Vagina (tissue), 2 donors: Measurements from ENCODE around the gene SEPTIN2. TPM values are rescaled to one million over a fixed set of nuclear protein-coding genes. Genes with fewer than 3 reads are reported as not detected.
"Not testable (repeated sequence)": the region's sequence is repeated elsewhere in the genome, so short reads cannot be mapped to it uniquely, and the experiment has no call there.

ENCODE experiments used
- DNase-seq, 2 donors: peaks; one replicate each; pipeline ENCODE4 v3.0.0-alpha.2; 2017; ENCODE audit errors: extremely low spot score in 2 of 2
- H3K27ac ChIP-seq: fragments of 200-600 bp; sonication (generic); one replicate; pipeline ENCODE4 v1.5.1; 2019
- H3K27me3 ChIP-seq: fragments of 200-600 bp; sonication (generic); one replicate; pipeline ENCODE4 v1.5.1; 2019
- H3K36me3 ChIP-seq, 2 donors: fragments of 200-600 bp; sonication (generic); one replicate each; pipeline ENCODE4 v1.5.1; 2017 to 2019
- H3K4me1 ChIP-seq: fragments of 200-600 bp; sonication (generic); one replicate; pipeline ENCODE4 v1.5.1; 2019
- H3K4me3 ChIP-seq, 2 donors: fragments of 200-600 bp; sonication (generic); 1 replicate in 1 of 2; 2 replicates in 1 of 2; pipeline ENCODE4 v1.5.1; 2016 to 2019
- H3K9me3 ChIP-seq: fragments of 200-600 bp; sonication (generic); one replicate; pipeline ENCODE4 v1.5.1; 2019
- POLR2A ChIP-seq, 2 donors: fragments of 450-650 bp; IDR thresholded peaks; one replicate each; pipeline ENCODE4 v1.6.1; 2017; ENCODE audit warnings: antibody characterized with exemption in 2 of 2, mild to moderate bottlenecking in 2 of 2, moderate library complexity in 2 of 2
- POLR2AphosphoS5 ChIP-seq, 2 donors: sonication (generic); formaldehyde crosslinking; IDR thresholded peaks; one replicate each; pipeline ENCODE4 v1.9.0; 2017; ENCODE audit warnings: antibody characterized with exemption in 2 of 2, mild to moderate bottlenecking in 2 of 2, low read depth in 1 of 2; ENCODE audit not compliant: insufficient read depth in 1 of 2
- intact Hi-C: fragments of 100-400 bp; cut with DNase I; formaldehyde crosslinking; loops from one replicate; pipeline ENCODE4 v1.15.1; 2023
- total RNA-seq: library from RNA; depleted of rRNA; stranded (reverse); fragments of >200 nt; gene quantifications from one replicate; pipeline ENCODE4 v1.2.3, GENCODE V29; 2016
- TF ChIP-seq, protein P1 (sequence below), 3 experiments: fragments of 450-650 bp in 2 of 3; fragments of 200-600 bp in 1 of 3; sonication (generic) in 1 of 3; IDR thresholded peaks; one replicate each; pipeline ENCODE4 v1.5.1; 2017 to 2019; ENCODE audit warnings: antibody characterized with exemption in 3 of 3, mild to moderate bottlenecking in 2 of 3, moderate library complexity in 2 of 3

The SEPTIN2 gene
- total RNA-seq, 1 donor from 2014 or later = 198 TPM

DNA sequence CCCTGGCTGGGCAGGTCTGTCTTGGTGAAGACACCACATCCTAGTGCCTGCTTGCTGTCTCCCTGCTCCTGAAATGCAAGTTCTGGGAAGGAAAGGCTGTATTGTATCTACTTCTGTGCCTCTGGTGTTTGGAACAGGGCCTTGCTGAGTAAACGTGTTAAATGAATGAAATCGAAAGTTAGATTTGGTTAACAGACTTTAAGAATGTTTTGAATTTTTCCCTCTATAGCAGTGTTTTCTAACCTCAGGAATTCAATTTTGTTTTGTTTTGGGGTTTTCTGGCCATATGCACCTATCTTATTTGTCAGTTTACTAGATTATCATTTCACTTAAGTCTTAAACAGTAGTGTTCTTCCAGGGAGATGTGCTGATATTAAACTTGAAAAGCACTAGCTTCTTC, 61.1 kb downstream of the SEPTIN2 start:
- H3K4me1 ChIP-seq = peaks cover 53% of the 10 kb centered on the region
- no peak overlapping the region for H3K4me3 ChIP-seq
- no peak overlapping the region for H3K27ac ChIP-seq
- no peaks in the 10 kb centered on the region for H3K27me3 ChIP-seq
- no peaks in the 10 kb centered on the region for H3K9me3 ChIP-seq
- no peak for DNase-seq
- TF ChIP-seq POLR2A (IDR thresholded peaks at IDR 0.05) (no peak), POLR2AphosphoS5 (IDR thresholded peaks at IDR 0.05; ENCODE audit: insufficient read depth in 1 of 2, low read depth in 1 of 2) (no peak)
- TF ChIP-seq, protein P1, sequence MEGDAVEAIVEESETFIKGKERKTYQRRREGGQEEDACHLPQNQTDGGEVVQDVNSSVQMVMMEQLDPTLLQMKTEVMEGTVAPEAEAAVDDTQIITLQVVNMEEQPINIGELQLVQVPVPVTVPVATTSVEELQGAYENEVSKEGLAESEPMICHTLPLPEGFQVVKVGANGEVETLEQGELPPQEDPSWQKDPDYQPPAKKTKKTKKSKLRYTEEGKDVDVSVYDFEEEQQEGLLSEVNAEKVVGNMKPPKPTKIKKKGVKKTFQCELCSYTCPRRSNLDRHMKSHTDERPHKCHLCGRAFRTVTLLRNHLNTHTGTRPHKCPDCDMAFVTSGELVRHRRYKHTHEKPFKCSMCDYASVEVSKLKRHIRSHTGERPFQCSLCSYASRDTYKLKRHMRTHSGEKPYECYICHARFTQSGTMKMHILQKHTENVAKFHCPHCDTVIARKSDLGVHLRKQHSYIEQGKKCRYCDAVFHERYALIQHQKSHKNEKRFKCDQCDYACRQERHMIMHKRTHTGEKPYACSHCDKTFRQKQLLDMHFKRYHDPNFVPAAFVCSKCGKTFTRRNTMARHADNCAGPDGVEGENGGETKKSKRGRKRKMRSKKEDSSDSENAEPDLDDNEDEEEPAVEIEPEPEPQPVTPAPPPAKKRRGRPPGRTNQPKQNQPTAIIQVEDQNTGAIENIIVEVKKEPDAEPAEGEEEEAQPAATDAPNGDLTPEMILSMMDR (IDR thresholded peaks at IDR 0.05) = no peak
- peaks cover 0 to 14% of the 10 kb centered on the region in 2 donors for H3K36me3 ChIP-seq
- intact Hi-C loops = no loop called here

DNA sequence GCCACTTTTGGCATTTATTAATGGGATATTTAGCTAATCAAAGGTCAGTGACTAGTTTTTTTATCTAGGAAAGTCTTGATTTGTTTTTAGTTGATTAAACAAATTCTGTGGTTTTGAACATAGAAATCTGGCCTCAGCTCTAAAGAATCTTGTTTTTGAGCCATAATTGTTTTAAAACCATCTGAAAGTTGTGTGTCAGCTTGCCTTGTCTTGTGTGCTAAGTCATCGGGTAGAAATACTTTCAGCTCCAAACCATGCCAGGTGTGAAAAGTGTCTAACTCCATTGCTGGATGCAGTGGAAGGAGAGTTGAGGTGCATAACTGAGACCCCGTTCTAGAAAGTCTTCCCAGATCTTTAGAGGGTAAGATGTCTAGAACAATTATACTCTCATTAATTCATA, 63.1 kb downstream of the SEPTIN2 start:
- TF ChIP-seq POLR2A (IDR thresholded peaks at IDR 0.05) = no peak
- TF ChIP-seq, protein P1 (IDR thresholded peaks at IDR 0.05) = no peak
- TF ChIP-seq POLR2AphosphoS5 (IDR thresholded peaks at IDR 0.05; ENCODE audit: insufficient read depth in 1 of 2, low read depth in 1 of 2) = no peak
- DNase-seq = no peak
- Histone ChIP-seq H3K4me1 (peaks cover 49% of the 10 kb centered on the region), H3K27me3 (no peaks in the 10 kb centered on the region), H3K36me3 (peaks cover 0 to 14% of the 10 kb centered on the region in 2 donors), H3K9me3 (no peaks in the 10 kb centered on the region), H3K27ac (peak overlapping the region; percentile 16), H3K4me3 (no peak overlapping the region)
- intact Hi-C loops = no loop called here

DNA sequence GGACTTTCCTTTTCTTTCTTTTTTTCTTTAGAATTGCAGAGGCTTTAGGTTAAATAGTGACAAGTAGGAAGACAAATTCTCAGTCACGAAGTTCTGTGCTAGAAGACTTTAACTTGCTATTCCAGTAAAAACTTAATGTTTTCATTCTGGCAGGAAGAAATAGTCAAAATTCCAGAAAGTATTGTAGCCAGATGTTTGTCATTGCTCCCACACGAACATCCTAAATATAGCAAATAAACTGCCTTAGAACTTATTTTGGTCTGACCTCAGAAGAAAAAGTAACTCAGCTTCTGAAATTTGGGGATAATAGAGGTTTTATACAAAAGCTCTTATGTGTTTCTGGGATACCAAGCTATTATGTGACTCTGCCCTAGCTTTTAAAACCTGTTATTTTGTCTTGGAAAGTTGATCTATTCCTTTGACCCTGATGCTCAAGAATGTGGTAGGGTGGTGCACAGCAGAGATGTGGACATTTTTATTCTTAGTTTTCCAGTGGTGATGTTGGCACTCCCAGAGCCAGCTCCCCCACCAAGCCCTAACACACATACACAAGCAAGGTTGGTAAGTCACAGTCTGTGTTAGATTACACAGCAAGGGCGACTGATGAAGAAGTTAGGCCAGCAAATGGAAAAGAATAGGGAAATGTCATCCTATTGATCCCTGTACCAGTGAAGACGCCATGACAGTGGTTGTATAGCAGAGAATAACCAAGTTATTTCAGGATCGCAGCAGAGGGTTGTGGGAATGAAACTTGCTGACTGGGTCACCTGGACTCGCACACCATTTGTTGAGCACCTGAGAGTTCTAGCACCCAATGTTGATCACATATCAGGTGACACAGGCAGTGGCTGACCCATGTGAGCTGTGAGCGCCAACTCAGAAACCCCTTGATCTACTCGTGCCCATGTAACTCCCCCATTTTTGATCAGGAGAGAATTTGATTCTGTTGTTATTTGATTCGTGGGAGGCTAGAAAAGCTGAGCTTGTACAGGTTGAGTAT, 64.1 kb downstream of the SEPTIN2 start:
- H3K9me3 ChIP-seq = no peaks in the 10 kb centered on the region
- H3K27me3 ChIP-seq = no peaks in the 10 kb centered on the region
- TF ChIP-seq POLR2AphosphoS5 (IDR thresholded peaks at IDR 0.05; ENCODE audit: insufficient read depth in 1 of 2, low read depth in 1 of 2) = no peak
- TF ChIP-seq, protein P1 (IDR thresholded peaks at IDR 0.05) = no peak
- no peak for TF ChIP-seq POLR2A (IDR thresholded peaks at IDR 0.05)
- no peak overlapping the region for H3K4me3 ChIP-seq
- intact Hi-C loops = no loop called here
- peaks cover 0 to 7% of the 10 kb centered on the region in 2 donors for H3K36me3 ChIP-seq
- H3K27ac ChIP-seq = peak overlapping the region; percentile 61
- DNase-seq = no peak
- peaks cover 39% of the 10 kb centered on the region for H3K4me1 ChIP-seq

DNA sequence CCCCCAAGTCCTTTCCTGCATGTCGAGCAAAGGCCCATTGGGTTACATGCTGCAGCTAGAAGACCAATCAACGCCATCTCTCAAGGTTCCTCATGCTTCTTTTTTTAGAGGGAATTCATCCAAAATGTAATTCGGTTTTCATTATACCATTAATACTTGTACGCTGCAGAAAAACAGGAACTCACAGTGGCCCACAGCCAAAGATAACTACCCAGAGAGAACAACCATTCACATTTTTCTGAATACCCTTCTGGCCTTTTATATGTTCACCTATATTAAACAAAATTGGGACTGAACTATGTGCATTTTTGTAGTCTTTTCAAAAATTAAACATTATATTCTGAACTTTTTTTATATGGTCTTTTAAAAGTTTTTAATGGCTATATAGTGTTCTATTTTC, 66.1 kb downstream of the SEPTIN2 start:
- no peak for TF ChIP-seq POLR2A (IDR thresholded peaks at IDR 0.05)
- TF ChIP-seq POLR2AphosphoS5 (IDR thresholded peaks at IDR 0.05; ENCODE audit: insufficient read depth in 1 of 2, low read depth in 1 of 2) = no peak
- TF ChIP-seq, protein P1 (IDR thresholded peaks at IDR 0.05) = no peak
- Histone ChIP-seq H3K36me3 (no peaks in the 10 kb centered on the region), H3K9me3 (no peaks in the 10 kb centered on the region), H3K27me3 (no peaks in the 10 kb centered on the region), H3K27ac (no peak overlapping the region), H3K4me3 (no peak overlapping the region), H3K4me1 (peaks cover 37% of the 10 kb centered on the region)
- intact Hi-C loops = no loop called here
- no peak for DNase-seq

DNA sequence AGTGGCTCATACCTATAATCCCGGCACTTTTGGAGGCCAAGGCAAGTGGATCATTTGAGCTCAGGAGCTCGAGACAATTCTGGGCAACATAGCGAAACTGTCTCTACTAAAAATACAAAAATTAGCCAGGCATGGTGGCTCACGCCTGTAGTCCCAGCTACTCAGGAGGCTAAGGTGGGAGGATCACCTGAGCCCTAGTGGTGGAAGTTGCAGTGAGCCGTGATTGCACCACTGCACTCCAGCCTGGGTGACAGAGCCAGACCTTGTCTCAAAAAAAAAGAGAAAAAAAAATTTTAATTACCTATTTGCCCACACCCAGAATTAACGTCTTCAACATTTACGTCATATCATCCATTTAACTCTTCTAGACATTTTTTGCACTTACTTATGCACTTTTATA, 69.7 kb downstream of the SEPTIN2 start:
- DNase-seq, H3K36me3 ChIP-seq, H3K27ac ChIP-seq, H3K9me3 ChIP-seq, H3K27me3 ChIP-seq, H3K4me3 ChIP-seq, intact Hi-C loops: not testable (repeated sequence)
- H3K4me1 ChIP-seq = peaks cover 16% of the 10 kb centered on the region
